Muscle of leg (tissue), 11 donors: ENCODE results near the gene TMBIM1. TPM values are rescaled to one million over a fixed set of nuclear protein-coding genes. Genes with fewer than 3 reads are reported as not detected.
A peak's percentile ranks its signal among the peaks of the same experiment; 100 is the strongest.

Source experiments
- DNase-seq: peaks from one replicate; pipeline ENCODE4 v3.0.0; 2013
- H3K27ac ChIP-seq: one replicate; pipeline ENCODE4 v1.5.1; 2013; ENCODE audit warnings: mild to moderate bottlenecking, low read length, control low read depth
- H3K27me3 ChIP-seq: one replicate; pipeline ENCODE4 v1.6.1; 2013; ENCODE audit warnings: low read length; ENCODE audit not compliant: control insufficient read depth, insufficient read depth
- H3K36me3 ChIP-seq: one replicate; pipeline ENCODE4 v1.6.1; 2013; ENCODE audit warnings: low read length; ENCODE audit not compliant: control insufficient read depth, insufficient read depth
- H3K4me1 ChIP-seq: one replicate; pipeline ENCODE4 v1.6.1; 2013; ENCODE audit warnings: low read length; ENCODE audit not compliant: control insufficient read depth, insufficient read depth
- H3K4me3 ChIP-seq: one replicate; pipeline ENCODE4 v1.5.1; 2013; ENCODE audit warnings: low read length, control low read depth
- H3K9me3 ChIP-seq: replicated peaks from 2 replicates; pipeline ENCODE4 v1.6.1; 2013; ENCODE audit warnings: low read depth, low read length; ENCODE audit not compliant: control insufficient read depth
- WGBS: methylation state at CpG from one replicate; pipeline ENCODE4 v1.1.5; 2013; ENCODE audit warnings: missing lambda C conversion rate; ENCODE audit not compliant: insufficient coverage; 5-methylcytosine and 5-hydroxymethylcytosine counted together
- polyA plus RNA-seq, 8 donors: library from polyadenylated mRNA; unstranded; fragments of 120-200 nt; gene quantifications; one replicate each; pipeline versions ENCODE4 v1.2.1 to v1.2.3, GENCODE V29; 2013; ENCODE audit warnings: inconsistent platforms in 1 of 8, low replicate concordance in 1 of 8; ENCODE audit not compliant: insufficient read length in 8 of 8, insufficient read depth in 1 of 8
- total RNA-seq: library from RNA; stranded (reverse); fragments of 120-200 nt; gene quantifications from one replicate; pipeline ENCODE4 v1.2.4, GENCODE V29; 2013

The TMBIM1 gene
- total and polyA plus RNA-seq, 9 donors, result 72.2 to 95.7 (median 77.8) TPM

DNA sequence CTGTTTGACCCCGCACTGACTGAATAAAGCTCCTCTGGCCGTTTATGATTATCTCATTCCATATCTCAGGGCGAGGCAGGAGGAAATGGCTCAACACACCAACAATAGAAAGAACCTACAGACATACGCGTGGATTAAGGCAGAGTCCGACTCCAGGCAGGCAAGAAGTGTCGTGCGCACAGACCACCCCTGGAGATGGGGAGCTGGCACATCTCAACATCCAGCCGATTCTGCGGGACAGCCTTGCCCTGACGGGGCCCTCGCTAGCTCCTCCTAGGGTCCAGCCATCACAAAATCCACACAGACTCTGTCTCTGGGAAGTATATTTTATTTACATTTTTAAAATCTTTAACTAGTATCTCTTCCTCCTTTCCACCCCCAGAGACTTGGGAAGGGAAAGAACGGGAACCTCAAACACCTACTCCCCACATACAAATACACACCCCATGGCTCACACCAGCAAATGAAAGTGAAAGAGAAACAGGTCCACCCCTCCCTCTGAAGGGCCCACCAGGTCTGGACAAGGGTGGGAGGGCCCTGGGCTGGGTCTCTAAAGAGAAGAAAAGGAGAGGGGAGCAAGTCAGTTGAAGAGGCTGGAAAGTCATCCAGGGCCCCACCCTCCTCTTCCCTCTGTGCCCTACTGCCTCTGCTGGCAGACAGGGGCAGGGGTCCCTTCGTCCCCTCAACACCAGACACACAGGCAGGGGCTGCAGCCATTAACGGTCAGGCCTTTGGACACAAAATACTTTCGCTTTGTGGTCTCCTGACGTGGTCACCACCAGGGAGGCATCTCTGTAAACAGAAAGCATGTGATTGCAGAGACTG is 28.3 kb downstream of the TMBIM1 start:
- DNase-seq, result no peak
- Histone ChIP-seq H3K27ac (no peak overlapping the region), H3K4me3 (no peak overlapping the region), H3K36me3 (peaks cover 57% of the 10 kb centered on the region), H3K9me3 (no peaks in the 10 kb centered on the region), H3K4me1 (peaks cover 46% of the 10 kb centered on the region), H3K27me3 (no peaks in the 10 kb centered on the region)
- WGBS, result 72% methylated on average over 6 of the region's 17 CpGs

DNA sequence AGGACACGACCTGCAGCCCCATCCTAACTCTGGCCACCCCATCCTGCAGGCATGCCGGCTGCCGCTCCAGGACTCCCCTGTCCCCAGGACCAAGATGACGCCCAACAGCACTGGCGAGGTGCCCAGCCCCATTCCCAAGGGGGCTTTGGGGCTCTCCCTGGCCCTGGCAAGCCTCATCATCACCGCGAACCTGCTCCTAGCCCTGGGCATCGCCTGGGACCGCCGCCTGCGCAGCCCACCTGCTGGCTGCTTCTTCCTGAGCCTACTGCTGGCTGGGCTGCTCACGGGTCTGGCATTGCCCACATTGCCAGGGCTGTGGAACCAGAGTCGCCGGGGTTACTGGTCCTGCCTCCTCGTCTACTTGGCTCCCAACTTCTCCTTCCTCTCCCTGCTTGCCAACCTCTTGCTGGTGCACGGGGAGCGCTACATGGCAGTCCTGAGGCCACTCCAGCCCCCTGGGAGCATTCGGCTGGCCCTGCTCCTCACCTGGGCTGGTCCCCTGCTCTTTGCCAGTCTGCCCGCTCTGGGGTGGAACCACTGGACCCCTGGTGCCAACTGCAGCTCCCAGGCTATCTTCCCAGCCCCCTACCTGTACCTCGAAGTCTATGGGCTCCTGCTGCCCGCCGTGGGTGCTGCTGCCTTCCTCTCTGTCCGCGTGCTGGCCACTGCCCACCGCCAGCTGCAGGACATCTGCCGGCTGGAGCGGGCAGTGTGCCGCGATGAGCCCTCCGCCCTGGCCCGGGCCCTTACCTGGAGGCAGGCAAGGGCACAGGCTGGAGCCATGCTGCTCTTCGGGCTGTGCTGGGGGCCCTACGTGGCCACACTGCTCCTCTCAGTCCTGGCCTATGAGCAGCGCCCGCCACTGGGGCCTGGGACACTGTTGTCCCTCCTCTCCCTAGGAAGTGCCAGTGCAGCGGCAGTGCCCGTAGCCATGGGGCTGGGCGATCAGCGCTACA is 29.4 kb downstream of the TMBIM1 start:
- no peaks in the 10 kb centered on the region for H3K27me3 ChIP-seq
- no peak for DNase-seq
- no peaks in the 10 kb centered on the region for H3K9me3 ChIP-seq
- H3K27ac ChIP-seq, result peak overlapping the region; percentile 74
- peaks cover 57% of the 10 kb centered on the region for H3K36me3 ChIP-seq
- peaks cover 53% of the 10 kb centered on the region for H3K4me1 ChIP-seq
- no peak overlapping the region for H3K4me3 ChIP-seq
- 76% methylated on average over 33 of the region's 39 CpGs for WGBS

DNA sequence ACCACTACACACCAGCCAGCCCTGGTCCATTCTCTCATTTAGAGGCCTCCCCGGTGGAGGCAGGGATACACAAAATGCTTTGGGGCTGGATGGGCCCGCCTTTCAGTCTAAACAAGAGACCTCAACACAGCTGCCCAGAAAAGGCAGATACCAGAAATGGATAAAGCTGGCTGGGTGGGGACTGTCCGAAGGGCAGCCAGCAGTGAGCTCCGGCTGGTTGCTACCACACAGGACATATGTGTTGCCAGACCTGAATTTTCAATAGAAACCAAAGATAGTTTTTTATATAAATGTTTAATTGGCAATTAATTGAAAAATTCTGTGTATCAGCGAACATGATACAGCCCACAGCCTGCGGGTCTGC is 30.1 kb downstream of the TMBIM1 start:
- Histone ChIP-seq H3K9me3 (no peaks in the 10 kb centered on the region), H3K4me3 (no peak overlapping the region), H3K27me3 (no peaks in the 10 kb centered on the region), H3K4me1 (peaks cover 60% of the 10 kb centered on the region), H3K27ac (peak overlapping the region; percentile 74), H3K36me3 (peaks cover 52% of the 10 kb centered on the region)
- DNase-seq, result no peak
- 84% methylated on average over 2 of the region's 6 CpGs for WGBS

DNA sequence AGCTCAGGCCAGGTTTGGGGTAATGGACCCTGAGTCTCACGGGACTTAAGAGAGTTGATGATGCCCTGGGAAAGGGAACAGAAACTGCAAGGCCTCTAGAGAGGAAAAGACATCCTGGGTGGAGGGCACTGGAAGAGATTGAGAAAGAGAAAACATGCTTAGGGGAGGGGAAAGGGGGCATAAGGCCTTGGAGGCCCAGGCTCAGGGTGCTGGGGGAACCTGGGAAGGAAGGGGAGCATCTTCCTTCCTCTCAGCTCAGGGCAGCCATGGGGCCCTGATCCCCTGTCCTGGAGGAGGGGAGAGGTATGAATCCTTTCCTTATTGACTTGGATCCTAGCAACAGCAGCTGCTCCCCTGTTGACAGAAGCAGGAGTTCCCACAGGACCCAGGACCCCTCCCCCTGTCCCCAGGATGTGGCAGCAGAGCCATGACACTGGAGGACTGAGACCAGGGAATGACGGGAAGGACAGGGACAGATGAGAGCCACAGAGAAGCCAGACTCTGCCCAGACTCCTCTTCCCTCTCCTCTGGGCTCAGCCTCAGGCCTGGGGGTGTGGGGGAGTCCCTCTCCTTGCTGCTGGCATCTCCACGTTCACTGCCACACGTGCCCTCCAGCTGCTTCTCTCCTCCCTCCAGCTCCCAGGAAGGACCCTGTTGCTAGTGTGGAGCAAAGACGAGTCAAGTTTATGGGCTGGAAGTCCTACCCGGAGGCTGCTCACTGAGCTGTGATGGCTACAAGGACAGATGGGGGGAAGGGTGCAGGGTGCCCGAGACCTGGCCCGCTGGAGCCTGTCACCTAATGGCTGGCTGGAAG is 30.7 kb downstream of the TMBIM1 start:
- DNase-seq, result peak; percentile 68
- Histone ChIP-seq H3K36me3 (peaks cover 46% of the 10 kb centered on the region), H3K4me1 (peaks cover 60% of the 10 kb centered on the region)

DNA sequence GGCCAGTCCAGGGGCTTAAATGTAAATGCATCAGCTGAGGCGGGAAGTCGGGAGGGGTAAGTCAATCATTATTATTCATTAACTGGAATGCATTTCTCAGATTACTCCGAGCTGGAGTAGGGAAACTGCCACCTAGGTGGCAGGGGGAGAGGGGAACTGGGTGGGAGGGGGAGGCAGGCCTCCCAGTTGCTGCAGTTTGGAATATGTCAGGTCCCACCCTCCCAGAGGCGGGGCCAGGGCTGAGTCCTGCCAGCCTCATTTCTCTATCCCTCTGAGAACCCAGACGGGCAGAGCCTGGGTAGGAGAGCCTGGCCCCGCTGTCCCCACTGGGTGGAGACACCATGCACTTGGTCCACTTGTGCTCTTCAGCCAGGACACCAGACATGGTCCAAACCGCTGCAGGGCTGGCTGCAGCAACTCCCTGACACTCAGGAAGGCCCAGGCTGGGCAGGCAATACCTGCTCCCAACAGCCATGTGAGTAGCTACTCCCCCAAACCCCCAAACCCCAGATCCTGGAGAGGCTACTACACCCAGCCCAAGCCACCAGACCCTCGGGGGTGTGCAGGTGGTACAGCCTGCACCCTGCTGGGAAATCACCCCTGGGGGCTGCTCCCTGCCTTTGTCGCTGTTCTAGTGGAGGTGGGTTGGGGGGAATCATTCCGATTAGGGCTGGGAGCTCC is 31.4 kb downstream of the TMBIM1 start, which contains the start of gene GPBAR1:
Gene GPBAR1, plus strand, starts transcription at position 274 of the 681 bp plus-strand sequence. CDS start 1,710 bp downstream, outside the sequence.
- H3K4me1 ChIP-seq, result peaks cover 60% of the 10 kb centered on the region

More for the DNA sequence above, 30.7 kb downstream of the TMBIM1 start:
- H3K9me3 ChIP-seq, result no peaks in the 10 kb centered on the region
- WGBS, result 61% methylated on average over 4 of the region's 8 CpGs
- H3K27ac ChIP-seq, result peak overlapping the region; percentile 74
- peak overlapping the region; percentile 20 for H3K4me3 ChIP-seq
- H3K27me3 ChIP-seq, result no peaks in the 10 kb centered on the region

DNA sequence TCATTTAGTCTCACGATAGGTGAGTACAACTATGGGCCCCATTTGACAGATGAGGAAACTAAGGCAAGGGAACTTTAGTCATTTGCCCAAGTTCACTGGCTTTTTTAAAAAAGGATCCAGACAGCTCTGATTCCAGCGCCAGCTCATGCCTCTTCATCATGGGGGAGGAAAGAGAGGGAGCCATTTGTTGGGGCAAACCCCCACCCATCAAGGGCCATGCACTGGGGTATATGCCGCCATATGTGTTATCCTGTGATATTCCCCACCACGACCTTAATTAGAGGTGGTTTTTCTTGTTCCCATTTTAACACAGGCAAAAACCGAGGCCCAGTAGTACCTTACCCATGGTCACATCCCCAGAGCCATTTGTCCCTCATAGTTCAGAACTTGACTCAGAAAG is 32.1 kb downstream of the TMBIM1 start:
- Histone ChIP-seq H3K27me3 (no peaks in the 10 kb centered on the region), H3K4me3 (no peak overlapping the region), H3K36me3 (peaks cover 42% of the 10 kb centered on the region), H3K27ac (peak overlapping the region; percentile 74), H3K4me1 (peaks cover 60% of the 10 kb centered on the region), H3K9me3 (no peaks in the 10 kb centered on the region)
- WGBS, result 67% methylated on average over 1 of the region's 5 CpGs
- no peak for DNase-seq

More for the DNA sequence above, 31.4 kb downstream of the TMBIM1 start, which contains the start of gene GPBAR1:
- peak; percentile 53 for DNase-seq
- Histone ChIP-seq H3K36me3 (peaks cover 42% of the 10 kb centered on the region), H3K27me3 (no peaks in the 10 kb centered on the region), H3K27ac (peak within 1 kb of the TSS; percentile 87), H3K4me3 (peak within 1 kb of the TSS; percentile 20), H3K9me3 (no peaks in the 10 kb centered on the region)
- 65% methylated on average over 6 of the region's 10 CpGs for WGBS

DNA sequence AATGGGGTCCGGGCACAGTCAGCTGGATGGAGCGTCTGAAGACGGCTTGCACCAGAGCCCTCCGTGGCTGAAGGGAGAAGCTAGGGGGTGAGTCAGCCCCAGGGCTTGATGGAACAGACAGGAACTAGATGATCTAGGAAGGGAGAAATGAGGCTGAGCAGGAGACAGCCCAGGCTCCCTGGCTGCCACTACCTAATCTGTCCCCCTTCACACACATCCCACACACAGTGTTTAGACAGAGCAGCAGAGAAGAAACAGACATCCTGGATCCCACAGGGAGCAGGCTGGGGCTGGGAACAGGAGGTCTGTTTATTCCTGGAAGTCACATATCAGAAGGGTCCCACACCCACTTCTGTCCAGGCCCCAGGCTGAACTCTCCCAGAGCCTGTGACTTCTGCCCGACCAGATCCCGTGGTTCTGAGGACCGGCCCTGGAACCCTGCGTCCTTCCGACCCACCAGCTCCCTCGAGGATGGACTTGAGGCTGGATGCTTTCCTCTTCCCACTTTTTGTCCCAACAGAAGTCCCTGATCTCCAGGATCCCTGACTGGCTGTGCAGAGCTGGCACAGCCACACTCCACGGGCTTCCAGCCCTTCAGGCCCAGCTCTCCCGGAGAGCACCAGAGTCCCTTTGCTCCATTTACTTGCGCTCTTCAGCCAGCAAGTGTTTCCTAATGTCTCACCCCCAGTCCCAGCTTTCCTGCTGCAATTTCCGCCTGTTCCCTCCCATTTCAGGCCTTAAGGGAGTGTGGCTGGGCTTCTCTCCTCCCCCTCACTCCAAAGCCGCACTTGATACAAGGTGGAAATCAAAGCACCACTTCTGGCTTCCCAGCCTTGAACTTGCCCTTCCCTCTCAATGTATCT is 33.0 kb downstream of the TMBIM1 start:
- no peaks in the 10 kb centered on the region for H3K9me3 ChIP-seq
- H3K27me3 ChIP-seq, result no peaks in the 10 kb centered on the region
- peak; percentile 73 for DNase-seq
- peak overlapping the region; percentile 87 for H3K27ac ChIP-seq
- WGBS, result 27% methylated on average over 12 of the region's 15 CpGs
- peaks cover 42% of the 10 kb centered on the region for H3K36me3 ChIP-seq
- H3K4me3 ChIP-seq, result no peak overlapping the region
- H3K4me1 ChIP-seq, result peaks cover 60% of the 10 kb centered on the region

DNA sequence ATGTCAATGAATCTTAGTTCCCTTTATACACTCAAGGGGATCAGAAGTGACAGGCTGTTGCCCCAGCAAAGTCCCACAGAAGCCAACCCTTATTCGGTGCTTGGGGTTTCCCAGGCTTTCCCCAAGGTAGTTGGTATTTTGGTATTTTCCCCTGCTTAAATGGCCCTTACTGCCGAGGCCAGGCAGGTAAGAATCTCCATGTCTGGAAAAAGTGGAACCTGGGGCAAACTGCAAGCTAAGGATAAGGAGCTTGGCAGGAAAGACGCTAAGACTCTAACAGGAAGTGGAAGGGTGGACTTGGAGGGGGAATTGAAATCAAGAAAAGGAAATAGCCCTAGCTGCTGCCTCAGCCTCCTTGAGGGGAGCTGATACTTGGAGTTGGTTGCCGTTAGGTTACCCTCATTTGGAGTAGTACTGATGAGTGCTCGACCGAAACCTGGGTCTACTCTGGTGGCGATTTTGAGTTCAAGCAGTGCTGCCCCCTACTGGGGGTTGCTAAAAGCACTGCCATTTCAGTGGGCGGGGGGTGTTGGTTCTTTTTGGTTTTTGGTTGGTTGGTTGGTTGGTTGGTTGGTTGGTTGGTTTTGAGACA is 34.8 kb downstream of the TMBIM1 start:
- no peaks in the 10 kb centered on the region for H3K27me3 ChIP-seq
- H3K4me3 ChIP-seq, result no peak overlapping the region
- 39% methylated on average over 8 of the region's 8 CpGs for WGBS
- DNase-seq, result peak; percentile 76
- H3K9me3 ChIP-seq, result no peaks in the 10 kb centered on the region
- H3K27ac ChIP-seq, result peak overlapping the region; percentile 29
- H3K4me1 ChIP-seq, result peaks cover 58% of the 10 kb centered on the region
- peaks cover 42% of the 10 kb centered on the region for H3K36me3 ChIP-seq
